AG04450 (cell line): ENCODE results near the gene ZNF445. TPM values are rescaled to one million over a fixed set of nuclear protein-coding genes. Genes with fewer than 3 reads are reported as not detected.
"Not testable (repeated sequence)": the region's sequence is repeated elsewhere in the genome, so short reads cannot be mapped to it uniquely, and the experiment has no call there.

Source experiments
- CTCF ChIA-PET: fragments of 300-600, 350-600 bp; formaldehyde crosslinking; extraction: SDS; loops from one replicate; lab custom pipeline; 2022; ENCODE audit warnings: antibody characterized with exemption, inconsistent platforms; lab: Charles Lee
- POLR2A ChIA-PET: fragments of 350-600 bp; formaldehyde crosslinking; extraction: SDS; loops from one replicate; lab custom pipeline; 2021; ENCODE audit warnings: antibody characterized with exemption, inconsistent platforms; lab: Yijun Ruan, JAX
- DNase-seq: peaks from one replicate; pipeline ENCODE4 v3.0.0-alpha.2; 2011; ENCODE audit warnings: low read depth, low spot score
- H3K27ac ChIP-seq: one replicate; pipeline ENCODE4 v1.5.1; 2012; ENCODE audit warnings: low read depth, low read length, control low read depth
- H3K27me3 ChIP-seq: one replicate; pipeline ENCODE4 v1.6.0; 2012; ENCODE audit warnings: low read length; ENCODE audit not compliant: control insufficient read depth, insufficient read depth
- H3K4me3 ChIP-seq: 2 replicates; pipeline ENCODE4 v1.5.1; 2011; ENCODE audit warnings: mild to moderate bottlenecking, low read depth, low read length, control low read depth
- H3K9me3 ChIP-seq: 2 replicates; pipeline ENCODE4 v1.5.1; 2012; ENCODE audit warnings: low read length; ENCODE audit not compliant: control insufficient read depth, insufficient read depth
- CTCF ChIP-seq: IDR thresholded peaks from 2 replicates; pipeline ENCODE4 v1.5.1; 2011; ENCODE audit warnings: low read depth, low read length, control low read depth, inconsistent platforms
- polyA plus RNA-seq: library from polyadenylated mRNA; depleted of rRNA; stranded (reverse); fragments of >200 nt; gene quantifications from 2 replicates; pipeline ENCODE4 v1.2.3, GENCODE V29; 2011

ZNF445 gene
- polyA plus RNA-seq, 1 experiment, result 4.7 TPM

DNA sequence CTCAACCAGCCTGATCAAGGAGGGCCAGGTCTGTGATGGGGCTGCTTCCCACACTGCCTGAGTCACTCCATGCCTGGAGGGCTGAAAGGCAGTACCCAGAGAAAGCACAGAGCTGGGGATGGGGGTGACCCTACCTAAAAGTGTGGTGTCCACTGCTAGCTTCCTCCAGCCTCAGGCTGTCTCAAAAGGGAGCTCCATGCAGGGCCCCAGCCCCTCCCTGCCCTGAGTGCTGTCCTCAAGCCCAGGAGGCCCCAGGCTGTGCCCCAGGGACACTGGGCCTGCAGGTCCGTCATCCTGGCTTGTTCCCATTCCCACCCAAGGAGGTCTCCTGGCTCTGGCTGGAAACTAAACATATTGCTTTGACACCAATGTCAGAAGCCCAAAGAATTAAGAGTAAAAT, 56.8 kb downstream of the ZNF445 start:
- ChIA-PET CTCF (no interaction called here), POLR2A (no interaction called here)
- Histone ChIP-seq H3K27ac (no peak overlapping the region), H3K4me3 (no peak overlapping the region), H3K27me3 (peaks cover 20% of the 10 kb centered on the region), H3K9me3 (no peaks in the 10 kb centered on the region; the same call in 1 of the 2 replicates)
- TF ChIP-seq CTCF, result no peak
- no peak for DNase-seq

GRCh38 chr3:44419923-44420650, 57.4 kb downstream of the ZNF445 start:
- POLR2A ChIA-PET, result no interaction called here
- CTCF ChIA-PET, result no interaction called here
- peaks cover 20% of the 10 kb centered on the region for H3K27me3 ChIP-seq
- no peak overlapping the region for H3K27ac ChIP-seq
- DNase-seq, result no peak
- no peak for TF ChIP-seq CTCF
- H3K4me3 ChIP-seq, result no peak overlapping the region
- H3K9me3 ChIP-seq, result no peaks in the 10 kb centered on the region; the same call in 1 of the 2 replicates

- TF ChIP-seq CTCF, result no peak
- peaks cover 14% of the 10 kb centered on the region for H3K27me3 ChIP-seq
- ChIA-PET CTCF (no interaction called here), POLR2A (no interaction called here)
- no peak overlapping the region for H3K27ac ChIP-seq
- H3K4me3 ChIP-seq, result no peak overlapping the region
- no peak for DNase-seq
- H3K9me3 ChIP-seq, result no peaks in the 10 kb centered on the region; the same call in 1 of the 2 replicates
These were observed 58.2 kb downstream of the ZNF445 start for GRCh38 chr3:44419116-44419922.

GRCh38 chr3:44418549-44418948, 58.9 kb downstream of the ZNF445 start:
- POLR2A ChIA-PET, result no interaction called here
- Histone ChIP-seq H3K27ac (no peak overlapping the region), H3K9me3 (no peaks in the 10 kb centered on the region; the same call in 1 of the 2 replicates), H3K4me3 (no peak overlapping the region), H3K27me3 (peaks cover 8% of the 10 kb centered on the region)
- CTCF ChIA-PET, result no interaction called here
- no peak for DNase-seq
- TF ChIP-seq CTCF, result peak; percentile 38

DNA sequence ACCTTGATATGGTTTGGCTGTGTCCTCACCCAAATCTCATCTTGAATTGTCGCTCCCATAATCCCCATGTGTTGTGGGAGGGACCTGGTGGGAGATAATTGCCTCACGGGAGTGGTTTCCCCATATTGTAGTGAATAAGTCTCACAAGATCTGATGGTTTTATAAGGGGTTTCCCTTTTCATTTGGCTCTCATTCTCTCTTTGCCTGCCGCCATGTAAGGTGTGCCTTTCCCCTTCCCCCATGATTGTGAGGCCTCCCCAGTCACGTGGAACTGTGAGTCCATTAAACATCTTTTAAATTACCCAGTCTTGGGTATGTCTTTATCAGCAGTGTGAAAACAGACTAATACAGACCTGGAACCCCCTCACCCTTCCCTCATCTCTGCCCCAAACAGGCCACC, 59.4 kb downstream of the ZNF445 start:
- DNase-seq, H3K27me3 ChIP-seq, POLR2A ChIA-PET, H3K9me3 ChIP-seq, CTCF ChIA-PET, H3K27ac ChIP-seq, H3K4me3 ChIP-seq: not testable (repeated sequence)
